H1 (cell line): Measurements from ENCODE around the gene KAT5. TPM values are rescaled to one million over a fixed set of nuclear protein-coding genes. Genes with fewer than 3 reads are reported as not detected.
"Not testable (repeated sequence)": the region's sequence is repeated elsewhere in the genome, so short reads cannot be mapped to it uniquely, and the experiment has no call there.

Experiments
- CTCF ChIA-PET: fragments of 300-600 bp; sonication (Branson Sonifier 250); formaldehyde crosslinking; loops from one replicate; lab custom pipeline; 2021; ENCODE audit not compliant: partially characterized antibody; lab: Charles Lee
- POLR2A ChIA-PET: fragments of 300-600 bp; sonication (Branson Sonifier 250); formaldehyde crosslinking; loops from one replicate; lab custom pipeline; 2021; ENCODE audit warnings: inconsistent platforms; ENCODE audit not compliant: partially characterized antibody; lab: Charles Lee
- DNase-seq, 2 experiments: peaks; one replicate each; pipeline versions ENCODE4 v3.0.0 to v3.0.0-alpha.2; 2010 to 2022; ENCODE audit warnings: low spot score in 2 of 2, low read depth in 1 of 2, mixed read lengths in 1 of 2
- FAIRE-seq: peaks from 2 replicates; lab custom pipeline; 2011; peaks lifted over from hg19 to GRCh38; lab: Jason Lieb, UNC
- H2AFZ ChIP-seq: 2 replicates; pipeline ENCODE4 v1.8.1; 2012; ENCODE audit warnings: low read length, inconsistent platforms
- H2AK5ac ChIP-seq: 2 replicates; pipeline ENCODE4 v1.6.1; 2013; ENCODE audit warnings: low read depth, low read length
- H2BK120ac ChIP-seq: replicated peaks from 2 replicates; pipeline ENCODE3; 2013; ENCODE audit warnings: low read depth, low read length, inconsistent platforms
- H2BK12ac ChIP-seq: 2 replicates; pipeline ENCODE4 v1.6.1; 2013; ENCODE audit warnings: low read depth, low read length
- H2BK15ac ChIP-seq: 2 replicates; pipeline ENCODE4 v1.6.1; 2013; ENCODE audit warnings: low read length
- H2BK20ac ChIP-seq: 2 replicates; pipeline ENCODE4 v1.6.1; 2013; ENCODE audit warnings: low read length
- H2BK5ac ChIP-seq: 2 replicates; pipeline ENCODE4 v1.6.1; 2013; ENCODE audit warnings: low read depth, low read length
- H3K14ac ChIP-seq: 2 replicates; pipeline ENCODE4 v1.6.1; 2013; ENCODE audit warnings: inconsistent platforms; ENCODE audit not compliant: insufficient read length
- H3K18ac ChIP-seq: 2 replicates; pipeline ENCODE4 v1.6.1; 2013; ENCODE audit warnings: low read length; ENCODE audit errors: extremely low read depth
- H3K23ac ChIP-seq: 2 replicates; pipeline ENCODE4 v1.6.1; 2013; ENCODE audit warnings: inconsistent platforms; ENCODE audit not compliant: insufficient read length
- H3K23me2 ChIP-seq: 2 replicates; pipeline ENCODE4 v1.6.1; 2013; ENCODE audit warnings: low read depth, low read length
- H3K27ac ChIP-seq: 2 replicates; pipeline ENCODE4 v1.6.1; 2011; ENCODE audit warnings: low read depth, low read length, inconsistent platforms
- H3K27me3 ChIP-seq, 4 experiments: replicated peaks in 1 of 4; 1 replicate in 1 of 4; 2 replicates in 3 of 4; pipeline versions ENCODE4 v1.6.1 to v1.8.1; 2011 to 2013; ENCODE audit warnings: low read length in 3 of 4, mild to moderate bottlenecking in 3 of 4, inconsistent platforms in 2 of 4, mixed read lengths in 2 of 4, moderate library complexity in 1 of 4; ENCODE audit not compliant: control insufficient read depth in 3 of 4, insufficient read depth in 3 of 4; ENCODE audit errors: extremely low read depth in 1 of 4
- H3K36me3 ChIP-seq, 4 experiments: 2 replicates each; pipeline versions ENCODE4 v1.6.1 to v1.8.1; 2011 to 2013; ENCODE audit warnings: mild to moderate bottlenecking in 4 of 4, low read length in 3 of 4, moderate library complexity in 2 of 4, control low read depth in 1 of 4, inconsistent platforms in 1 of 4; ENCODE audit not compliant: insufficient read depth in 4 of 4, control insufficient read depth in 2 of 4
- H3K4ac ChIP-seq: replicated peaks from 2 replicates; pipeline ENCODE3; 2013; ENCODE audit warnings: low read length, low read depth, mixed read lengths, inconsistent platforms; ENCODE audit not compliant: insufficient read length
- H3K4me1 ChIP-seq, 4 experiments: replicated peaks in 1 of 4; 1 replicate in 1 of 4; 2 replicates in 3 of 4; pipeline versions ENCODE4 v1.6.1 to v1.8.1; 2011 to 2013; ENCODE audit warnings: low read length in 3 of 4, inconsistent platforms in 2 of 4, mixed read lengths in 1 of 4; ENCODE audit not compliant: insufficient read depth in 4 of 4, control insufficient read depth in 3 of 4
- H3K4me2 ChIP-seq, 2 experiments: 2 replicates each; pipeline versions ENCODE4 v1.6.1 to v1.8.1; 2011 to 2013; ENCODE audit warnings: low read depth in 2 of 2, low read length in 2 of 2, control low read depth in 1 of 2, inconsistent platforms in 1 of 2, mild to moderate bottlenecking in 1 of 2; ENCODE audit not compliant: insufficient read depth in 1 of 2
- H3K4me3 ChIP-seq, 4 experiments: fragments of 200-600, 300-600 bp in 1 of 4; sonication (generic), shearing (Covaris generic), sonication (Bioruptor Twin) in 1 of 4; 2 replicates each; pipeline versions ENCODE4 v1.5.1 to v1.8.1; 2011 to 2016; ENCODE audit warnings: low read length in 4 of 4, low read depth in 3 of 4, control low read depth in 2 of 4, inconsistent platforms in 2 of 4, mild to moderate bottlenecking in 2 of 4, mixed read lengths in 1 of 4, moderate library complexity in 1 of 4; ENCODE audit not compliant: insufficient read depth in 2 of 4; ENCODE audit errors: extremely low read depth in 1 of 4
- H3K56ac ChIP-seq: replicated peaks from 2 replicates; pipeline ENCODE3; 2013; ENCODE audit warnings: low read depth, mild to moderate bottlenecking, mixed read lengths, low read length, inconsistent platforms; ENCODE audit not compliant: insufficient read length
- H3K79me1 ChIP-seq: 2 replicates; pipeline ENCODE4 v1.6.1; 2013; ENCODE audit warnings: low read depth, low read length, control low read depth
- H3K79me2 ChIP-seq, 2 experiments: 2 replicates each; pipeline versions ENCODE4 v1.6.1 to v1.8.1; 2012 to 2013; ENCODE audit warnings: low read length in 2 of 2, mild to moderate bottlenecking in 2 of 2, inconsistent platforms in 1 of 2; ENCODE audit not compliant: insufficient read depth in 2 of 2, control insufficient read depth in 1 of 2
- H3K9ac ChIP-seq, 4 experiments: replicated peaks in 1 of 4; 1 replicate in 1 of 4; 2 replicates in 3 of 4; pipeline versions ENCODE4 v1.6.1 to v1.8.1; 2011 to 2013; ENCODE audit warnings: low read depth in 3 of 4, low read length in 3 of 4, control low read depth in 2 of 4, mild to moderate bottlenecking in 2 of 4, moderate library complexity in 2 of 4, inconsistent platforms in 1 of 4; ENCODE audit errors: extremely low read depth in 1 of 4
- H3K9me3 ChIP-seq, 2 experiments: 2 replicates each; pipeline versions ENCODE4 v1.6.1 to v1.8.1; 2012 to 2013; ENCODE audit warnings: mild to moderate bottlenecking in 2 of 2, moderate library complexity in 2 of 2, control low read depth in 1 of 2, inconsistent platforms in 1 of 2, low read depth in 1 of 2, low read length in 1 of 2, mixed read lengths in 1 of 2; ENCODE audit not compliant: insufficient read depth in 2 of 2
- H4K20me1 ChIP-seq, 2 experiments: replicated peaks in 1 of 2; 2 replicates each; pipeline versions ENCODE3 to v1.8.1; 2011 to 2013; ENCODE audit warnings: inconsistent platforms in 2 of 2, low read length in 2 of 2, mild to moderate bottlenecking in 1 of 2; ENCODE audit not compliant: insufficient read depth in 2 of 2, control insufficient read depth in 1 of 2
- H4K5ac ChIP-seq: 2 replicates; pipeline ENCODE4 v1.6.1; 2013; ENCODE audit warnings: low read length, low read depth, mixed read lengths, inconsistent platforms; ENCODE audit not compliant: insufficient read length
- H4K8ac ChIP-seq: 2 replicates; pipeline ENCODE4 v1.8.0; 2013; ENCODE audit warnings: mild to moderate bottlenecking, moderate library complexity, low read length, inconsistent platforms; ENCODE audit not compliant: insufficient read depth; ENCODE audit errors: extremely low read depth
- H4K91ac ChIP-seq: replicated peaks from 2 replicates; pipeline ENCODE3; 2013; ENCODE audit warnings: low read length, mixed read lengths, inconsistent platforms; ENCODE audit not compliant: insufficient read length
- WGBS, 2 experiments: shearing (Covaris generic) in 1 of 2; methylation state at CpG; one replicate each; pipeline versions ENCODE4 v1.1.6 to v1.1.7; 2013 to 2015; ENCODE audit warnings: low lambda C conversion rate in 2 of 2, mixed read lengths in 2 of 2, inconsistent platforms in 1 of 2, low coverage in 1 of 2, missing lambda C conversion rate in 1 of 2; ENCODE audit not compliant: insufficient replicate concordance in 2 of 2, insufficient coverage in 1 of 2, insufficient read length in 1 of 2; ENCODE audit errors: extremely low coverage in 1 of 2, missing lambda C conversion rate in 1 of 2; 5-methylcytosine and 5-hydroxymethylcytosine counted together
- polyA plus RNA-seq, 7 experiments: library from polyadenylated mRNA; depleted of rRNA in 3 of 7; stranded (reverse) in 5 of 7; unstranded in 2 of 7; fragments of >200 nt in 5 of 7; fragments of 200-250 nt in 2 of 7; gene quantifications; 1 replicate in 5 of 7; 2 replicates in 1 of 7; 4 replicates in 1 of 7; pipeline versions ENCODE4 v1.2.1 to v1.2.3, GENCODE V29; 2011 to 2013; ENCODE audit warnings: missing spikeins in 2 of 7, mixed read lengths in 2 of 7
- total RNA-seq: library from RNA; stranded (reverse); fragmentation: NEBNext Ultra II Directional; extraction: Animal tissue kit (Norgen Biotek cat#: 25700); gene quantifications from 2 replicates; pipeline ENCODE4 v1.2.1, GENCODE V29; 2021

Gene KAT5
- total and polyA plus RNA-seq, 2 of the 8 experiments (the other 6 are each of a cell fraction or from before 2014, with no cell fraction given) = 26.7 to 37.4 TPM

DNA sequence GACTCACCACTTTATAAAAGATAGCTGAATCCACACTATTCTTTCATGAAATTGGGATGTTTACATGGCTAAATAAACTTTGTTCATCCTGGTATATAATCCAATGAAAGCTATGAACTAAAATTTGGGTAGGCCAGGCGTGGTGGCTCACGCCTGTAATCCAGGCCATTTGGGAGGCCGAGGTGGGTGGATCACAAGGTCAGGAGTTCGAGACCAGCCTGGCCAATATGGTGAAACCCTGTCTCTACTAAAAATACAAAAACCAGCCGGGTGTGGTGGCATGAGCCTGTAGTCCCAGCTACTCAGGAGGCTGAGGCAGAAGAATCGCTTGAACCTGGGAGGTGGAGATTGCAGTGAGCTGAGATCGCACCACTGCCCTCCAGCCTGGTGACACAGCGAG lies 20.2 kb upstream of the KAT5 start:
- H4K8ac ChIP-seq, H2BK5ac ChIP-seq, H2AFZ ChIP-seq, H3K23me2 ChIP-seq, H4K5ac ChIP-seq, H2BK15ac ChIP-seq, H3K9ac ChIP-seq, H4K20me1 ChIP-seq, POLR2A ChIA-PET, H3K23ac ChIP-seq, DNase-seq, H3K18ac ChIP-seq, H2BK120ac ChIP-seq, H3K9me3 ChIP-seq, H3K4me3 ChIP-seq, H3K4ac ChIP-seq, H2BK20ac ChIP-seq, H4K91ac ChIP-seq, H3K4me2 ChIP-seq, FAIRE-seq, H3K14ac ChIP-seq, H2AK5ac ChIP-seq, H2BK12ac ChIP-seq, H3K36me3 ChIP-seq, H3K27me3 ChIP-seq, H3K56ac ChIP-seq, H3K27ac ChIP-seq, H3K4me1 ChIP-seq, H3K79me1 ChIP-seq, H3K79me2 ChIP-seq: not testable (repeated sequence)
- 86% methylated on average over 8 of the region's 8 CpGs; no CpG with 5 or more reads in 1 of the 2 experiments for WGBS, 2 experiments
- CTCF ChIA-PET = interaction anchor here (0.6 to 2.1 kb wide), 3 partner anchors 11 to 1586 kb away, joined by 3 to 10 read pairs (median 3); no protein-coding TSS in a partner anchor
